OCI-LY3 (cell line): ENCODE data around the gene USP17L12.
"Not testable (repeated sequence)": the region's sequence is repeated elsewhere in the genome, so short reads cannot be mapped to it uniquely, and the experiment has no call there.

Experiments used
- H2AFZ ChIP-seq: fragments of 200-600, 300-600 bp; shearing (Covaris generic); 2 replicates; pipeline ENCODE4 v1.6.0; 2014; ENCODE audit warnings: antibody characterized with exemption, low read depth, low read length
- H3K27ac ChIP-seq: fragments of 200-600, 300-600 bp; sonication (generic); 2 replicates; pipeline ENCODE4 v1.5.1; 2014; ENCODE audit warnings: mild to moderate bottlenecking, low read length, moderate library complexity, mixed read lengths
- H3K27me3 ChIP-seq: fragments of 200-600, 300-600 bp; sonication (generic); 2 replicates; pipeline ENCODE4 v1.6.1; 2014; ENCODE audit warnings: low read depth, low read length, mixed read lengths
- H3K36me3 ChIP-seq: fragments of 200-600, 300-600 bp; sonication (generic); replicated peaks from 2 replicates; pipeline ENCODE3; 2014; ENCODE audit warnings: low read depth, low read length, mixed read lengths
- H3K4me1 ChIP-seq: fragments of 300-600, 200-600 bp; sonication (generic); 2 replicates; pipeline ENCODE4 v1.6.1; 2014; ENCODE audit warnings: low read length, mixed read lengths
- H3K4me2 ChIP-seq: fragments of 200-600, 300-600 bp; sonication (generic); 2 replicates; pipeline ENCODE4 v1.6.1; 2014; ENCODE audit warnings: low read length, mixed read lengths
- H3K4me3 ChIP-seq: fragments of 300-600, 200-600 bp; sonication (generic); 2 replicates; pipeline ENCODE4 v1.5.1; 2014; ENCODE audit warnings: antibody characterized with exemption, mild to moderate bottlenecking, low read length, moderate library complexity
- H3K79me2 ChIP-seq: fragments of 300-600, 200-600 bp; shearing (Covaris generic); 2 replicates; pipeline ENCODE4 v1.6.1; 2014; ENCODE audit warnings: mild to moderate bottlenecking, low read length, mixed read lengths
- H3K9ac ChIP-seq: fragments of 300-600, 200-600 bp; shearing (Covaris generic); 2 replicates; pipeline ENCODE4 v1.6.0; 2014; ENCODE audit warnings: mild to moderate bottlenecking, low read length, moderate library complexity
- H3K9me3 ChIP-seq: fragments of 200-600, 300-600 bp; shearing (Covaris generic); 2 replicates; pipeline ENCODE4 v1.6.1; 2014; ENCODE audit warnings: low read length, mixed read lengths; ENCODE audit not compliant: insufficient read depth
- H4K20me1 ChIP-seq: fragments of 200-600, 300-600 bp; sonication (generic); 2 replicates; pipeline ENCODE4 v1.6.1; 2016; ENCODE audit warnings: low read length, mixed read lengths; ENCODE audit not compliant: insufficient read depth

Gene USP17L12

DNA sequence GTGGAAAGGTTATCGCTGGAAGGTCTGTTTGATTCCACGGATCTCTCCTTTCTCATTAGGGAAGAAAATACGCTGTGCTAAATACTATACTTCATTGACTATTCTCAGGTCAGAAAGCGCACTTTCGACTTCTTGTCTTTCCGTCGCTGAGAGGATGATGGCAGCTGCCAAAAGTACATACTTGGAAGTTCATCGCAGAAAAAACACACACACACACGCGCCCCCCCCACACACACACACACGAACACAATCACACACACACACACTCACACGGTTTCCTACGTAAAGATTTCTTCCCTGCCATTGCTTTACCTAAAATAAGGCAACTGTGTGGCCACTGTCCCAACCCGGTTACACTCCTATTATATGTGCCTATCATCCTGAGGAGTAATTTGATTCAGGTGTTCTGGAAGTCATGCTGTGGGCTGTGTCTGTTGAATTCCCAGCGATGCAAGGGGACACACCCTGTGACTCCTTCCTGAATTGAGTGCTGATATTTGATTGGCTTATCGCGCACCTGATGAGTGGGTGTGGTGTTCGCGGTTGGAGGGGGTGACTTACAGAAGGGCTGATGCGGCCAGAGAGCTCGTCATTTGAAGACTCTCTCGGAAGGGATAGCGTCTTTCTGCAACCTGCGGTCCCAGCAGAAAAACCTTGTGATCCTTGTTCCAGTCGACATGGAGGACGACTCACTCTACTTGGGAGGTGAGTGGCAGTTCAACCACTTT lies 28.2 kb downstream of the USP17L12 start, which contains the start of gene USP17L18:
Gene USP17L18, plus strand, starts transcription at position 678 of the 728 bp plus-strand sequence. Its CDS starts 0 bp downstream, at position 678.
- not testable (repeated sequence) for H3K27me3 ChIP-seq, H3K9ac ChIP-seq, H3K9me3 ChIP-seq, H2AFZ ChIP-seq, H3K4me3 ChIP-seq, H3K27ac ChIP-seq, H3K4me1 ChIP-seq, H3K4me2 ChIP-seq, H4K20me1 ChIP-seq, H3K79me2 ChIP-seq, H3K36me3 ChIP-seq

- not testable (repeated sequence) for H3K4me3 ChIP-seq, H3K27ac ChIP-seq, H2AFZ ChIP-seq, H3K4me2 ChIP-seq, H3K36me3 ChIP-seq, H3K27me3 ChIP-seq, H3K9me3 ChIP-seq, H3K4me1 ChIP-seq, H3K9ac ChIP-seq, H4K20me1 ChIP-seq, H3K79me2 ChIP-seq
Observed at GRCh38 chr4:9253078-9253477, 33.1 kb downstream of the USP17L12 start, which contains the start of gene USP17L19. Gene USP17L19 (plus strand): TSS chr4:9253378. CDS start chr4:9253378, 0 bp downstream.

DNA sequence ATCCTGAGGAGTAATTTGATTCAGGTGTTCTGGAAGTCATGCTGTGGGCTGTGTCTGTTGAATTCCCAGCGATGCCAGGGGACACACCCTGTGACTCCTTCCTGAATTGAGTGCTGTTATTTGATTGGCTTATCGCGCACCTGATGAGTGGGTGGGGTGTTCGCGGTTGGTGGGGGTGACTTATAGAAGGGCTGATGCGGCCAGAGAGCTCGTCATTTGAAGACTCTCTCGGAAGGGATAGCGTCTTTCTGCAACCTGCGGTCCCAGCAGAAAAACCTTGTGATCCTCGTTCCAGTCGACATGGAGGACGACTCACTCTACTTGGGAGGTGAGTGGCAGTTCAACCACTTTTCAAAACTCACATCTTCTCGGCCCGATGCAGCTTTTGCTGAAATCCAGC lies 37.9 kb downstream of the USP17L12 start, which contains the start of gene USP17L20:
Gene USP17L20, plus strand, starts transcription at position 301 of the 400 bp plus-strand sequence. Its CDS starts 0 bp downstream, at position 301.
- H3K4me3 ChIP-seq, result not testable (repeated sequence)

DNA sequence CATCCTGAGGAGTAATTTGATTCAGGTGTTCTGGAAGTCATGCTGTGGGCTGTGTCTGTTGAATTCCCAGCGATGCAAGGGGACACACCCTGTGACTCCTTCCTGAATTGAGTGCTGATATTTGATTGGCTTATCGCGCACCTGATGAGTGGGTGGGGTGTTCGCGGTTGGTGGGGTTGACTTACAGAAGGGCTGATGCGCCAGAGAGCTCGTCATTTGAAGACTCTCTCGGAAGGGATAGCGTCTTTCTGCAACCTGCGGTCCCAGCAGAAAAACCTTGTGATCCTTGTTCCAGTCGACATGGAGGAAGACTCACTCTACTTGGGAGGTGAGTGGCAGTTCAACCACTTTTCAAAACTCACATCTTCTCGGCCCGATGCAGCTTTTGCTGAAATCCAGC lies 42.6 kb downstream of the USP17L12 start, which contains the start of gene USP17L21:
Gene USP17L21, plus strand, starts transcription at position 301 of the 400 bp plus-strand sequence. Its CDS starts 0 bp downstream, at position 301.
- not testable (repeated sequence) for H3K4me1 ChIP-seq, H3K9me3 ChIP-seq, H3K9ac ChIP-seq, H3K79me2 ChIP-seq, H2AFZ ChIP-seq, H3K27me3 ChIP-seq, H3K36me3 ChIP-seq, H3K27ac ChIP-seq, H3K4me2 ChIP-seq, H3K4me3 ChIP-seq, H4K20me1 ChIP-seq

More for the DNA sequence above, 37.9 kb downstream of the USP17L12 start, which contains the start of gene USP17L20:
- H3K9ac ChIP-seq, H3K27ac ChIP-seq, H3K4me1 ChIP-seq, H3K4me2 ChIP-seq, H3K36me3 ChIP-seq, H3K27me3 ChIP-seq, H2AFZ ChIP-seq, H3K9me3 ChIP-seq, H4K20me1 ChIP-seq, H3K79me2 ChIP-seq: not testable (repeated sequence)

DNA sequence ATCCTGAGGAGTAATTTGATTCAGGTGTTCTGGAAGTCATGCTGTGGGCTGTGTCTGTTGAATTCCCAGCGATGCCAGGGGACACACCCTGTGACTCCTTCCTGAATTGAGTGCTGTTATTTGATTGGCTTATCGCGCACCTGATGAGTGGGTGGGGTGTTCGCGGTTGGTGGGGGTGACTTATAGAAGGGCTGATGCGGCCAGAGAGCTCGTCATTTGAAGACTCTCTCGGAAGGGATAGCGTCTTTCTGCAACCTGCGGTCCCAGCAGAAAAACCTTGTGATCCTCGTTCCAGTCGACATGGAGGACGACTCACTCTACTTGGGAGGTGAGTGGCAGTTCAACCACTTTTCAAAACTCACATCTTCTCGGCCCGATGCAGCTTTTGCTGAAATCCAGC lies 47.4 kb downstream of the USP17L12 start, which contains the start of gene USP17L22:
Gene USP17L22, plus strand, starts transcription at position 301 of the 400 bp plus-strand sequence. Its CDS starts 0 bp downstream, at position 301.
- not testable (repeated sequence) for H3K27me3 ChIP-seq, H3K27ac ChIP-seq, H3K9me3 ChIP-seq, H2AFZ ChIP-seq, H3K79me2 ChIP-seq, H3K4me2 ChIP-seq, H3K4me1 ChIP-seq, H4K20me1 ChIP-seq, H3K36me3 ChIP-seq, H3K9ac ChIP-seq, H3K4me3 ChIP-seq
